DMS 273 treated with DMSO at 0.1 percent for 48 hours (cell line): ENCODE measurements around the gene RAP1A.
"Not testable (repeated sequence)": the region's sequence is repeated elsewhere in the genome, so short reads cannot be mapped to it uniquely, and the experiment has no call there.

Experiments used
- DNase-seq: peaks from one replicate; lab custom pipeline; 2025; lab: John Stamatoyannopoulos, UW

RAP1A gene

GRCh38 chr1:111738133-111738435 is 118.5 kb downstream of the RAP1A start:
- no peak for DNase-seq

DNA sequence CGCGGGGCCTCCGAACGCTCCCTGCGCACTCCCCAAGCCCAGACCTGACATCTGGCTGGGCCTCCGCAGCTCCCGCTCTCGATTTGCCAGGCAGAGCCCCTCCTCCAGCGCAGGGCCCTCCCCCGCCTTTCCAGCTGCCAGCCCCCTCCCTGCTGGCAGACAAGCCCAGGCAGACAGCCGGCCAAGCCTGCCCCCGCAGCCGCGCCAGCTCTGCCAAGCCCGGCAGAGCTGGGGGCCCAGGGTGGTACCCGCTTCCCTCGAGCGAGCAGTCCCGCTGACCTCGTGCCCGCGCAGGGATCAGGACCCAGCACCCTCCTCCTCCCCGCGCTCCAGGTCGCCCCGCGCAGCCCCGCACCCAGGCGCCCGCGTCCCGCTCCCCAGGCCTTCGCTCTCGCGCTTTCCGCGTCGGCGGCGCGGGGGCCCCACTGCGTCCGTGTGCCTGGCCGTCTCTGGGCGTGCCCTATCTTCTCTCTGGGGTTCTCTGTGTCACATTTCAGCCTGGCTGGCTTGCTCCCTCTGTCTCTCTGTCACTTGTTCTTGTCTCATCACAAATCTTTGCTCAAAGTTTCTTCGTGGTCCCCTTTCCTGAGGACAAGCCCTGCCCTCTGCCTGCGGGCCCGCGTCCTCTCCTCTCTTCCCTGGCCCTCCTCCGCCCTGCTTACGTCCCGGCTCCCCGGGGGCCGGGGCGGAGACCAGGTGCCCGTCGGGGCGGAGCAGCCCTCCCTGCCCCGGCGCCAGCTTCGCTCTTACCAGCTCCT is 119.0 kb downstream of the RAP1A start:
- DNase-seq: peak; percentile 86

- DNase-seq: peak; percentile 85
Measured at GRCh38 chr1:111739194-111739924, 119.8 kb downstream of the RAP1A start, which contains the start of gene INKA2. INKA2 (minus strand) TSS chr1:111739395; CDS start chr1:111739242, 153 bp downstream.

DNA sequence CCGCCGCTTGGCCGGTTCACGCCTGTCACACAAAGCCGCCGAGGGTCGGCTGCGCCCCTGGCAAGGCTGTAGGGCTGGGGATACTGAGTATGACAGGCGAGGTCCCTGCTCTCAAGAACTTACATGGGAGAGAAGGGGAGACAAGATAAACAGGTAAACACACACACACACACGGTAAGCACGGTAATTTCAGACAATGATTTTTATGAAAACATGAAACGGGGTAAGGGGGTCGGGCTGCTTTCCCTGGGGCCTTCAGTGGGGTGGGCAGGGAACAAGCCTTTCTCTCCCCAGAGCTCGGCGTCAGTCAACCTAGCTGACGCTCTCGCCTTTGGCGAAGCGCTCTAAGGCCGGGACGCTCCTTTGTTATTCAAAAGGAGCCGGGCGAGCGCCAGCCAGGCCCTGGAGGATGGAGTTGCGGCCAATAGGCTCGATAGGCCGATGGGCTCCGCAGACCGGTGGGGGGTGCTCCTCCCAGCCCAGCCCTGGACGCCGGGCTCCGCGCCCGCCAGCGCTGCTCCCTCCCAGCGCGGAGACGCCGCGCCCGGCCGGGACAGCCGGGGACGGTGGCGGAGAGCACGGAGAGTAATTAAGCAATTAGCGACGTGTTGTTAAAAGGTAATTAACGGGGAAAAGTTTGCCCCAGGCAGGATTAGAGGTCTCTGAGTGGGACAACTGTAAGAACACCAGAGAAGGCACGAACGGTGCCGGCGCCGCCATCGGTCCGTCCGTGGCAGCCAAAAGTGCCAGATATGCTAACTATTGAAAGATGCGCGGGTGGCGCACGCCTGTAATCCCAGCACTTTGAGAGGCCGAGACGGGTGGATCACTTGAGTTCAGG is 120.6 kb downstream of the RAP1A start:
- peak; percentile 35 for DNase-seq

GRCh38 chr1:111742292-111742691 is 122.7 kb downstream of the RAP1A start:
- DNase-seq: not testable (repeated sequence)

GRCh38 chr1:111742938-111743549 is 123.5 kb downstream of the RAP1A start:
- no peak for DNase-seq

- DNase-seq: no peak
Measured at GRCh38 chr1:111743679-111744101, 124.1 kb downstream of the RAP1A start.

GRCh38 chr1:111745675-111746613 is 126.4 kb downstream of the RAP1A start:
- DNase-seq: no peak

DNA sequence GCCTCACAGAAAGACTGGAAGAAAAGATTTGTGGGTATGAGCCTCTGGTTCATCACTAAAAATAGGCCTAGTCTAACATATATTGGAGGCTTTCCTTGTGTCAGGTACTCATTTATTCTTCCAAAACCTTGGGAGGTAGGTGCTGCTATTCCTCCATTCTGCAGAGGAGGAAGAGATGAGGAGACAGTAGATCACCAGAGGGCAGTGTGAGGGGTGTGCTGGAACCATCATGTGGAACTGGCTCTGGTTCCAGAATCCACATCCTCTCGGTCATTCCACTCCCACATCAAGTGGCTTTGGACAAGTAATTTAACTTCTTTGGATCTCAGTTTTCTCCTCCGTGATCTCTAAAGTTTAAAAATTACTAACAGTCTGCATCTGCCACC is 127.0 kb downstream of the RAP1A start:
- DNase-seq: no peak

- peak; percentile 48 for DNase-seq
Measured at GRCh38 chr1:111747282-111747734, 127.7 kb downstream of the RAP1A start.

- no peak for DNase-seq
Measured at GRCh38 chr1:111747947-111748346, 128.4 kb downstream of the RAP1A start.

GRCh38 chr1:111749628-111750027 is 130.0 kb downstream of the RAP1A start:
- DNase-seq: no peak

DNA sequence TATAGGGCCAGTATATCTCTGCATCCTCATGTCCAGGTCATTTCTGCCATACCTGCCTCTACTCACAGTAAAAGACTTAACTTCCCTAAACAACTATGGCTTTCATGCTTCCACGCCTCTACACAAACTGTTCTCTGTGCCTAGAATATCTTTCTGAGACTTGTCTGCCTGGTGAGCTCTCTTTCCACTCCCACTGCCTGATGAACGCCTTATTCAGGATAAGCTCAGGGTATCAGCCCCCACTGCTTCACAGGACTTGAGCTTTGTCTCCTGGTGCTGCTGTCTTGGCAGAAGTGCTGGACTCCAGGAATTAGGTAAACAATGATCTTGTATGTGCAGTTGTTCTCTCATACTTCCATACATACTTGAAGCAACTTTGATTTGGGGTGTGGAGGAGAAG is 131.3 kb downstream of the RAP1A start:
- DNase-seq: no peak

GRCh38 chr1:111751906-111752575 is 132.5 kb downstream of the RAP1A start:
- no peak for DNase-seq

DNA sequence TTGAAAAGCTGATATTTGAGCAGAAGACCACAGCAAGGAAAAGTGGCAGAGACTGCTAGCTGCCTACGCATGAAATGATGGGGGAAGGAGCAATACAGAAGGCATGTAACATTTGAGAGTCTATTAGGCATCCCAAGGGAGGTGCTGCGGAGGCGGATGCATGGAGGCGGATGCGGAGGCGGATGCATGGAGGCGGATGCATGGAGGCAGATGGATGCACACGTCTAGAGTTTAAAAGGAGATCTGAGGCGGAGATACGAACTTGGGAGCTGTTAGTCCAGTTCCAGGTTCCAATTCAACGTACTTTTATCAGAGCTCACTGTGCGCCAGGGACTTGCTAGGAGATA is 135.4 kb downstream of the RAP1A start:
- DNase-seq: peak; percentile 74

- DNase-seq: peak; percentile 91
Measured at GRCh38 chr1:111755331-111756123, 135.9 kb downstream of the RAP1A start, which contains the start of gene DDX20. DDX20 (plus strand) TSS chr1:111755901; CDS start chr1:111755925, 24 bp downstream.

GRCh38 chr1:111756124-111756513 is 136.5 kb downstream of the RAP1A start:
- DNase-seq: no peak

GRCh38 chr1:111758373-111758772 is 138.8 kb downstream of the RAP1A start:
- no peak for DNase-seq

- no peak for DNase-seq
Measured at GRCh38 chr1:111761717-111762116, 142.1 kb downstream of the RAP1A start.

DNA sequence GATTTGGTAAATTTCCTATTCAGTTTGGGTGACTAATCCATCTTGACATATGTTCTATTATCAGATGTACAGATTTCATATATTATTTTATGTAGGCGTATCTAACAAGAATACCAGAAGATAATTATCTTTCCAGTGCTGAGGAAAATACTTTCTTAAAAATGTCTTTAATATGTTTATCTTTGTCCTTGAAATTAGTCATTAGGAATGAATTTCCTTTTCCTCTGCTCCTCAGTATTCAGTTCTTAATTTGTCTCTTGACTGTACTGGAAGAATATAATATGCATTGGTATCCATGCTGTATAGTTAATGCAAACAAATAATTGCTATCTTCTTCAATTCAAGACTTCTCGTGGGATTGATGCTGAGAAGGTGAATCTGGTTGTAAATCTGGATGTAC is 142.7 kb downstream of the RAP1A start:
- DNase-seq: no peak
